SK-N-SH (cell line): ENCODE measurements around the gene HEBP2. TPM values are rescaled to one million over a fixed set of nuclear protein-coding genes. Genes with fewer than 3 reads are reported as not detected.

ENCODE experiments used
- CTCF ChIA-PET: fragments of 300-600, 350-600 bp; formaldehyde crosslinking; extraction: SDS; loops from one replicate; lab custom pipeline; 2021; lab: Yijun Ruan, JAX
- POLR2A ChIA-PET: fragments of 350-600 bp; sonication (Branson Sonifier 250); formaldehyde crosslinking; extraction: SDS; loops from one replicate; lab custom pipeline; 2020; ENCODE audit warnings: antibody characterized with exemption, inconsistent platforms; lab: Yijun Ruan, JAX
- DNase-seq: peaks from one replicate; pipeline ENCODE4 v3.0.0; 2012
- H2AFZ ChIP-seq: fragments of 200-600 bp; sonication (generic); 2 replicates; pipeline ENCODE4 v1.8.1; 2016; ENCODE audit warnings: antibody characterized with exemption, mild to moderate bottlenecking, low read depth
- H3F3A ChIP-seq: fragments of 200-600 bp; sonication (generic); replicated peaks from 2 replicates; pipeline ENCODE3; 2016; ENCODE audit warnings: antibody characterized with exemption, mild to moderate bottlenecking; ENCODE audit not compliant: insufficient read depth
- H3K27ac ChIP-seq, 2 experiments: fragments of 200-500 bp in 1 of 2; fragments of 200-600 bp in 1 of 2; sonication (Bioruptor generic) in 1 of 2; sonication (generic), shearing (Covaris generic) in 1 of 2; 2 replicates each; pipeline versions ENCODE4 v1.5.1 to v1.6.1; 2014 to 2016; ENCODE audit warnings: low read depth in 2 of 2, inconsistent platforms in 1 of 2, low read length in 1 of 2, mild to moderate bottlenecking in 1 of 2, mixed read lengths in 1 of 2
- H3K27me3 ChIP-seq: fragments of 200-600 bp; sonication (generic), shearing (Covaris generic); 2 replicates; pipeline ENCODE4 v1.6.1; 2016; ENCODE audit warnings: mixed run types; ENCODE audit not compliant: insufficient read depth
- H3K36me3 ChIP-seq, 2 experiments: fragments of 200-500 bp in 1 of 2; fragments of 200-600 bp in 1 of 2; sonication (Bioruptor generic) in 1 of 2; sonication (generic) in 1 of 2; replicated peaks in 1 of 2; 2 replicates each; pipeline versions ENCODE3 to v1.5.1; 2014 to 2016; ENCODE audit warnings: low read length in 1 of 2, mild to moderate bottlenecking in 1 of 2; ENCODE audit not compliant: insufficient read depth in 2 of 2, control insufficient read depth in 1 of 2
- H3K4me1 ChIP-seq, 2 experiments: fragments of 200-500 bp in 1 of 2; fragments of 200-600 bp in 1 of 2; sonication (Bioruptor generic) in 1 of 2; sonication (generic), shearing (Covaris generic) in 1 of 2; 2 replicates each; pipeline versions ENCODE4 v1.5.1 to v1.6.1; 2014 to 2016; ENCODE audit warnings: low read depth in 1 of 2, low read length in 1 of 2, mixed run types in 1 of 2; ENCODE audit not compliant: insufficient read depth in 2 of 2, control insufficient read depth in 1 of 2
- H3K4me2 ChIP-seq: fragments of 200-600 bp; sonication (generic), shearing (Covaris generic); 2 replicates; pipeline ENCODE4 v1.6.1; 2017; ENCODE audit warnings: mixed run types
- H3K4me3 ChIP-seq, 2 experiments: fragments of 200-500 bp in 1 of 2; fragments of 200-600 bp in 1 of 2; sonication (Bioruptor generic) in 1 of 2; sonication (generic), shearing (Covaris generic) in 1 of 2; 2 replicates each; pipeline versions ENCODE4 v1.5.1 to v1.8.1; 2014 to 2016; ENCODE audit warnings: low read depth in 2 of 2, inconsistent platforms in 1 of 2, low read length in 1 of 2, mild to moderate bottlenecking in 1 of 2, mixed read lengths in 1 of 2, moderate library complexity in 1 of 2
- H3K79me2 ChIP-seq: fragments of 200-600 bp; sonication (generic); 2 replicates; pipeline ENCODE4 v1.8.1; 2017; ENCODE audit warnings: mild to moderate bottlenecking; ENCODE audit not compliant: insufficient read depth
- H3K9ac ChIP-seq: fragments of 200-600 bp; sonication (generic); 2 replicates; pipeline ENCODE4 v1.6.1; 2017; ENCODE audit warnings: mixed run types
- H3K9me2 ChIP-seq: fragments of 200-600 bp; sonication (generic); 2 replicates; pipeline ENCODE4 v1.6.1; 2017; ENCODE audit warnings: mixed run types
- H3K9me3 ChIP-seq: fragments of 200-600 bp; sonication (generic); 2 replicates; pipeline ENCODE4 v1.6.1; 2017; ENCODE audit warnings: mixed run types, mild to moderate bottlenecking, moderate library complexity
- H4K20me1 ChIP-seq: fragments of 200-600 bp; sonication (generic); 2 replicates; pipeline ENCODE4 v1.6.1; 2017; ENCODE audit warnings: mild to moderate bottlenecking, mixed run types; ENCODE audit not compliant: insufficient read depth
- EP300 ChIP-seq, 2 experiments: IDR thresholded peaks; 2 replicates each; pipeline versions ENCODE4 v1.4.0 to v1.6.1; 2012; ENCODE audit warnings: borderline replicate concordance in 1 of 2, low read depth in 1 of 2, low read length in 1 of 2
- FOSL2 ChIP-seq: IDR thresholded peaks from 2 replicates; pipeline ENCODE4 v1.4.0; 2012; ENCODE audit warnings: low read depth, mild to moderate bottlenecking, moderate library complexity, borderline replicate concordance
- GABPA ChIP-seq: IDR thresholded peaks from 2 replicates; pipeline ENCODE4 v1.4.0; 2012; ENCODE audit warnings: low read depth, mild to moderate bottlenecking
- JUND ChIP-seq: IDR thresholded peaks from 2 replicates; pipeline ENCODE4 v1.4.0; 2012
- MXI1 ChIP-seq: IDR thresholded peaks from 2 replicates; pipeline ENCODE4 v1.6.1; 2012; ENCODE audit warnings: mild to moderate bottlenecking, low read depth, low read length, improper control_type of control experiment
- NFIC ChIP-seq: IDR thresholded peaks from 2 replicates; pipeline ENCODE4 v1.4.0; 2012; ENCODE audit warnings: borderline replicate concordance
- POLR2AphosphoS5 ChIP-seq: IDR thresholded peaks from 2 replicates; pipeline ENCODE4 v1.6.1; 2012; ENCODE audit warnings: low read depth, low read length
- SIN3A ChIP-seq: IDR thresholded peaks from 2 replicates; pipeline ENCODE4 v1.6.1; 2012; ENCODE audit warnings: low read depth, mild to moderate bottlenecking, low read length, moderate library complexity, borderline replicate concordance
- WGBS: methylation state at CpG from one replicate; pipeline ENCODE4 v1.1.6; 2017; ENCODE audit warnings: low lambda C conversion rate; 5-methylcytosine and 5-hydroxymethylcytosine counted together
- polyA plus RNA-seq, 3 experiments: library from polyadenylated mRNA; depleted of rRNA; stranded (reverse); fragments of >200 nt; gene quantifications; 2 replicates each; pipeline ENCODE4 v1.2.3, GENCODE V29; 2012
- TF ChIP-seq, protein P1 (sequence below): fragments of 200-600 bp; sonication (generic); IDR thresholded peaks from 2 replicates; pipeline ENCODE4 v1.6.1; 2017; ENCODE audit warnings: antibody characterized with exemption, mild to moderate bottlenecking, moderate library complexity
- TF ChIP-seq, protein P2 (sequence below): IDR thresholded peaks from 2 replicates; pipeline ENCODE4 v1.4.0; 2012; ENCODE audit warnings: low read depth, borderline replicate concordance

The HEBP2 gene
- polyA plus RNA-seq, 1 of the 3 experiments (the other 2 are of a cell fraction), result 7.6 TPM

DNA sequence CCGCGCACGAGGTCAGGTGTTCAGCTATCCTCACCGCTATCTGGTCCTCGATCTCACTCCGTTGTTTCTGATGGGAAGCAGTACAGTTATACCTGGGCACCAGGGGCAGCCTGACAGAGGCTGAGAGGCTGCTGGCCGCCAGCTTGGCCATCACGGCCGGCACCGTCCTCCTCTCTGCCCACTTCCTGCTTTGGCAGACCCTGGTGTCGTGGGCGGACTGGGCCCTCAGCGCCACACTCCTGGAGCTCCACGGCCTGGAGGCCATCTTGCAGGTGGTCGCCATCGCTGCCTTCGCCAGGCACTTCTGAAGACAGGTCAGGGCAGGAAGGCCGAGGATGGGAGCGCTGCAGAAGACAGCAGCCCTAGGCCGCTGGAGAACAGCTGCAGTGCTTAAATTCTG is 60.1 kb downstream of the HEBP2 start:
- no peaks in the 10 kb centered on the region for H3K9me2 ChIP-seq
- CTCF ChIA-PET, result interaction anchor here (0.9 to 2.3 kb wide), 2 partner anchors 14 to 35 kb away, joined by 3 to 10 read pairs; no protein-coding TSS in a partner anchor
- no peak overlapping the region for H2AFZ ChIP-seq
- TF ChIP-seq, protein P1, sequence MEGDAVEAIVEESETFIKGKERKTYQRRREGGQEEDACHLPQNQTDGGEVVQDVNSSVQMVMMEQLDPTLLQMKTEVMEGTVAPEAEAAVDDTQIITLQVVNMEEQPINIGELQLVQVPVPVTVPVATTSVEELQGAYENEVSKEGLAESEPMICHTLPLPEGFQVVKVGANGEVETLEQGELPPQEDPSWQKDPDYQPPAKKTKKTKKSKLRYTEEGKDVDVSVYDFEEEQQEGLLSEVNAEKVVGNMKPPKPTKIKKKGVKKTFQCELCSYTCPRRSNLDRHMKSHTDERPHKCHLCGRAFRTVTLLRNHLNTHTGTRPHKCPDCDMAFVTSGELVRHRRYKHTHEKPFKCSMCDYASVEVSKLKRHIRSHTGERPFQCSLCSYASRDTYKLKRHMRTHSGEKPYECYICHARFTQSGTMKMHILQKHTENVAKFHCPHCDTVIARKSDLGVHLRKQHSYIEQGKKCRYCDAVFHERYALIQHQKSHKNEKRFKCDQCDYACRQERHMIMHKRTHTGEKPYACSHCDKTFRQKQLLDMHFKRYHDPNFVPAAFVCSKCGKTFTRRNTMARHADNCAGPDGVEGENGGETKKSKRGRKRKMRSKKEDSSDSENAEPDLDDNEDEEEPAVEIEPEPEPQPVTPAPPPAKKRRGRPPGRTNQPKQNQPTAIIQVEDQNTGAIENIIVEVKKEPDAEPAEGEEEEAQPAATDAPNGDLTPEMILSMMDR, result no peak
- TF ChIP-seq MXI1 (no peak), GABPA (no peak), FOSL2 (no peak), EP300 (IDR thresholded peaks at IDR 0.05; ENCODE audit: borderline replicate concordance in 1 of 2, low read depth in 1 of 2, low read length in 1 of 2) (no peak), NFIC (no peak), SIN3A (no peak)
- TF ChIP-seq, protein P2, sequence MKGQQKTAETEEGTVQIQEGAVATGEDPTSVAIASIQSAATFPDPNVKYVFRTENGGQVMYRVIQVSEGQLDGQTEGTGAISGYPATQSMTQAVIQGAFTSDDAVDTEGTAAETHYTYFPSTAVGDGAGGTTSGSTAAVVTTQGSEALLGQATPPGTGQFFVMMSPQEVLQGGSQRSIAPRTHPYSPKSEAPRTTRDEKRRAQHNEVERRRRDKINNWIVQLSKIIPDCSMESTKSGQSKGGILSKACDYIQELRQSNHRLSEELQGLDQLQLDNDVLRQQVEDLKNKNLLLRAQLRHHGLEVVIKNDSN, result no peak
- no peak for DNase-seq
- WGBS, result 35% methylated on average over 7 of the region's 20 CpGs
- no peaks in the 10 kb centered on the region; a peak in 1 of 4 replicates for H3K4me1 ChIP-seq
- no peaks in the 10 kb centered on the region for H3K9me3 ChIP-seq
- H3K4me3 ChIP-seq, result no peak overlapping the region
- no peaks in the 10 kb centered on the region; the same call in 1 of the 2 replicates for H3K27me3 ChIP-seq
- no peak overlapping the region for H3K27ac ChIP-seq
- no peaks in the 10 kb centered on the region for H3K36me3 ChIP-seq
- H3K9ac ChIP-seq, result no peak overlapping the region
- H3K79me2 ChIP-seq, result no peaks in the 10 kb centered on the region
- no peaks in the 10 kb centered on the region for H3F3A ChIP-seq
- H4K20me1 ChIP-seq, result no peaks in the 10 kb centered on the region
- no peak overlapping the region for H3K4me2 ChIP-seq
- POLR2A ChIA-PET, result no interaction called here

DNA sequence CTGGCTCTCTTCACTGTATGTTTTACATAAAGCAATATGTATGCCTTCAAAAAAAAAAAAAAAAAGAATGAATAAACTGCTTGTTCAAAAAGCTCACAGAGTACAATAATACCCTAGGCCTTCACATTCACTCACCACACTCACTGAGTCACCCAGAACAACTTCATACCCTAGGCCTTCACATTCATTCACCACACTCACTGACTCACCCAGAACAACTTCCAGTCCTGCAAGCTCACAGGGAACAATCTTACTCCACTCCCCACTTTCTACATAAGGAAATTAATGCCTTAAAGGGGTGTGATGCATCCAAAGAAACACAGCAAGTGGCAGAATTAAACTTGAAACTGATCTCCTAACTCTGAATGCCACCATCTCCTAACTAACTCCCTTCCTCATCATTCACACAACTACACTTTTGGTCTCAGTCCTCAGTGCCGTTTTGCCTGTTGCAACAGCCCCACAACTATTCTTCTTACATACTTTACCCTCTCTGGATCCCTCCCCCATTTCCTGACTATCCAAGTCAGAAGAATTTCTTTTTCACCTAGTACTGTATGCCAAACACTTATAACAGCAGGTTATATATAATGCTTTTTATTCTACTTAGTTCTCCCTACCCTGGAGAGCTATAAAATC is 61.1 kb downstream of the HEBP2 start:
- Histone ChIP-seq H3K9me2 (no peaks in the 10 kb centered on the region), H4K20me1 (no peaks in the 10 kb centered on the region), H3K36me3 (no peaks in the 10 kb centered on the region), H3K4me1 (no peaks in the 10 kb centered on the region; a peak in 1 of 4 replicates), H3K27ac (no peak overlapping the region; a peak in 1 of 4 replicates), H3K9me3 (no peaks in the 10 kb centered on the region), H3K79me2 (no peaks in the 10 kb centered on the region), H3K4me2 (no peak overlapping the region), H3K27me3 (no peaks in the 10 kb centered on the region; the same call in 1 of the 2 replicates), H3K4me3 (no peak overlapping the region), H2AFZ (no peak overlapping the region; the same call in 1 of the 2 replicates), H3K9ac (no peak overlapping the region), H3F3A (no peaks in the 10 kb centered on the region)
- DNase-seq, result no peak
- ChIA-PET CTCF (interaction anchor here (2.3 kb wide), 1 partner anchor 36 kb away, joined by 10 read pairs; no protein-coding TSS in a partner anchor), POLR2A (no interaction called here)
- TF ChIP-seq JUND (peak; percentile 42), POLR2AphosphoS5 (no peak), FOSL2 (peak; percentile 46; the same call in 1 of the 2 replicates)
- 12% methylated on average over 1 of the region's 1 CpG for WGBS
